ENCODE results near the gene ATP6V0B. TPM values are rescaled to one million over a fixed set of nuclear protein-coding genes. Genes with fewer than 3 reads are reported as not detected.
A peak's percentile ranks its signal among the peaks of the same experiment; 100 is the strongest.

Gene ATP6V0B
- total and polyA plus RNA-seq, 2 of the 13 experiments (the other 11 are each of a cell fraction or from before 2014, with no cell fraction given), result 157 to 161 TPM

- Histone ChIP-seq H3K9ac (ENCODE audit: insufficient read depth, low read depth, low read length) (peak within 1 kb of the TSS; percentile 76), H3K4me2 (ENCODE audit: low read depth, low read length) (peak within 1 kb of the TSS; percentile 75), H3K79me2 (ENCODE audit: insufficient read depth, low read length) (peaks cover 11% of the 10 kb centered on the region), H3K27me3 (ENCODE audit: control insufficient read depth in 1 of 2, insufficient read depth in 2 of 2, low read length in 2 of 2) (no peaks in the 10 kb centered on the region), H4K20me1 (ENCODE audit: insufficient read depth, low read length) (no peaks in the 10 kb centered on the region), H2AFZ (ENCODE audit: low read length) (no peak within 1 kb of the TSS), H3K36me3 (replicated peaks in 1 of 2; ENCODE audit: control insufficient read depth in 1 of 2, insufficient read depth in 2 of 2, low read length in 2 of 2) (peaks cover 0 to 1% of the 10 kb centered on the region in 2 experiments; a peak in 1 of 5 replicates), H3K27ac (ENCODE audit: extremely low read length, insufficient read depth, low read length) (no peak within 1 kb of the TSS), H3K4me3 (replicated peaks in 1 of 3; ENCODE audit: insufficient read depth in 1 of 3, low read depth in 2 of 3, low read length in 3 of 3) (peak within 1 kb of the TSS; percentile 80 to 94 (median 91)), H3K4me1 (ENCODE audit: insufficient read depth, low read length) (peaks cover 22% of the 10 kb centered on the region), H3K9me3 (ENCODE audit: low read length) (no peaks in the 10 kb centered on the region)
- DNase-seq (ENCODE audit: low spot score) (peak; percentile 96), ATAC-seq (peak; percentile 95), FAIRE-seq (peak; percentile 96)
- WGBS (ENCODE audit: low lambda C conversion rate), result 1% methylated on average over 23 of the region's 47 CpGs
- intact Hi-C loops (cut with micrococcal nuclease; ENCODE audit: unreplicated experiment) (loop anchor here (1.0 kb wide), 1 partner anchor 23 kb away; no protein-coding TSS in a partner anchor), in situ Hi-C loops (cut with HindIII; ENCODE audit: extremely low pct_ligation_motif_present, low pct_unique_long_range_greater_than_20kb) (no loop called here)
- ChIA-PET POLR2A (interaction anchor here (0.9 to 1.9 kb wide), 10 partner anchors 8 to 63 kb away, joined by 3 to 10 read pairs (median 4); partner anchors contain the start of genes B4GALT2, IPO13 and SLC6A9), CTCF (ENCODE audit: low intra/inter-chr PET ratio, low total read pairs) (no interaction called here)
- BruUV-seq (replicated peaks), result TSS peak; percentile 49
- TF ChIP-seq SUZ12 (IDR thresholded peaks at IDR 0.05; ENCODE audit: low read depth, low read length) (peak; percentile 69), ETV5 (CRISPR knock-in tag; IDR thresholded peaks at IDR 0.05; ENCODE audit: borderline replicate concordance) (0 out of 2 replicates have a peak, but pooled peaks have one; percentile 5), MTA1 (CRISPR knock-in tag; IDR thresholded peaks at IDR 0.05; ENCODE audit: borderline replicate concordance) (no peak), SATB2 (CRISPR knock-in tag; IDR thresholded peaks at IDR 0.05) (no peak), ZNF143 (CRISPR knock-in tag; IDR thresholded peaks at IDR 0.05) (peak; percentile 91), HDAC2 (CRISPR knock-in tag; IDR thresholded peaks at IDR 0.05) (0 out of 2 replicates have a peak, but pooled peaks have one; percentile 44), GABPA (IDR thresholded peaks at IDR 0.05; ENCODE audit: low read depth, low read length) (no peak), GABPA (CRISPR knock-in tag; IDR thresholded peaks at IDR 0.05; ENCODE audit: low read depth) (peak; percentile 97), MXD4 (CRISPR knock-in tag; IDR thresholded peaks at IDR 0.05) (peak; percentile 99), PHF8 (CRISPR knock-in tag; IDR thresholded peaks at IDR 0.05) (peak; percentile 71), AGO2 (optimal IDR thresholded peaks at IDR 0.05; ENCODE audit: low read depth, low read length) (peak; percentile 59), ZNF639 (CRISPR knock-in tag; conservative IDR thresholded peaks at IDR 0.05) (no peak), MYC (CRISPR knock-in tag; IDR thresholded peaks at IDR 0.05; ENCODE audit: borderline replicate concordance) (peak; percentile 86), ZNF260 (CRISPR knock-in tag; IDR thresholded peaks at IDR 0.05; ENCODE audit: borderline replicate concordance, low read depth) (no peak), CHD2 (IDR thresholded peaks at IDR 0.05; ENCODE audit: low read depth, low read length) (peak; percentile 65; the same call in 1 of the 2 replicates), ZNF124 (CRISPR knock-in tag; IDR thresholded peaks at IDR 0.05) (no peak)
- TF ChIP-seq, protein P1, sequence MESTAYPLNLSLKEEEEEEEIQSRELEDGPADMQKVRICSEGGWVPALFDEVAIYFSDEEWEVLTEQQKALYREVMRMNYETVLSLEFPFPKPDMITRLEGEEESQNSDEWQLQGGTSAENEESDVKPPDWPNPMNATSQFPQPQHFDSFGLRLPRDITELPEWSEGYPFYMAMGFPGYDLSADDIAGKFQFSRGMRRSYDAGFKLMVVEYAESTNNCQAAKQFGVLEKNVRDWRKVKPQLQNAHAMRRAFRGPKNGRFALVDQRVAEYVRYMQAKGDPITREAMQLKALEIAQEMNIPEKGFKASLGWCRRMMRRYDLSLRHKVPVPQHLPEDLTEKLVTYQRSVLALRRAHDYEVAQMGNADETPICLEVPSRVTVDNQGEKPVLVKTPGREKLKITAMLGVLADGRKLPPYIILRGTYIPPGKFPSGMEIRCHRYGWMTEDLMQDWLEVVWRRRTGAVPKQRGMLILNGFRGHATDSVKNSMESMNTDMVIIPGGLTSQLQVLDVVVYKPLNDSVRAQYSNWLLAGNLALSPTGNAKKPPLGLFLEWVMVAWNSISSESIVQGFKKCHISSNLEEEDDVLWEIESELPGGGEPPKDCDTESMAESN (CRISPR knock-in tag; conservative IDR thresholded peaks at IDR 0.05), result 0 out of 2 replicates have a peak, but pooled peaks have one; percentile 48
- TF ChIP-seq, protein P2, sequence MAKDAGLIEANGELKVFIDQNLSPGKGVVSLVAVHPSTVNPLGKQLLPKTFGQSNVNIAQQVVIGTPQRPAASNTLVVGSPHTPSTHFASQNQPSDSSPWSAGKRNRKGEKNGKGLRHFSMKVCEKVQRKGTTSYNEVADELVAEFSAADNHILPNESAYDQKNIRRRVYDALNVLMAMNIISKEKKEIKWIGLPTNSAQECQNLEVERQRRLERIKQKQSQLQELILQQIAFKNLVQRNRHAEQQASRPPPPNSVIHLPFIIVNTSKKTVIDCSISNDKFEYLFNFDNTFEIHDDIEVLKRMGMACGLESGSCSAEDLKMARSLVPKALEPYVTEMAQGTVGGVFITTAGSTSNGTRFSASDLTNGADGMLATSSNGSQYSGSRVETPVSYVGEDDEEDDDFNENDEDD (CRISPR knock-in tag; IDR thresholded peaks at IDR 0.05; ENCODE audit: borderline replicate concordance), result peak; percentile 21; the same call in 1 of the 2 replicates
- TF ChIP-seq, protein P3, sequence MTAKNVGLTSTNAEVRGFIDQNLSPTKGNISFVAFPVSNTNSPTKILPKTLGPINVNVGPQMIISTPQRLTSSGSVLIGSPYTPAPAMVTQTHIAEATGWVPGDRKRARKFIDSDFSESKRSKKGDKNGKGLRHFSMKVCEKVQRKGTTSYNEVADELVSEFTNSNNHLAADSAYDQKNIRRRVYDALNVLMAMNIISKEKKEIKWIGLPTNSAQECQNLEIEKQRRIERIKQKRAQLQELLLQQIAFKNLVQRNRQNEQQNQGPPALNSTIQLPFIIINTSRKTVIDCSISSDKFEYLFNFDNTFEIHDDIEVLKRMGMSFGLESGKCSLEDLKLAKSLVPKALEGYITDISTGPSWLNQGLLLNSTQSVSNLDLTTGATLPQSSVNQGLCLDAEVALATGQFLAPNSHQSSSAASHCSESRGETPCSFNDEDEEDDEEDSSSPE (CRISPR knock-in tag; IDR thresholded peaks at IDR 0.05), result peak; percentile 37; the same call in 1 of the 2 replicates
Observed at GRCh38 chr1:43969746-43970466, 4.9 kb upstream of the ATP6V0B start, which contains the start of gene DPH2. DPH2 (plus strand) TSS chr1:43970010; CDS start chr1:43970176, 166 bp downstream.

All from HepG2 (cell line).